CD4-positive, alpha-beta T cell treated with Interleukin-21 for 1 hour (primary cell): ENCODE measurements around the gene TFE3.

Source experiments
- DNase-seq: peaks from one replicate; pipeline ENCODE4 v3.0.0-alpha.2; 2020

The TFE3 gene

GRCh38 chrX:49060914-49061313 lies 17.8 kb upstream of the TFE3 start:
- no peak for DNase-seq

- DNase-seq = no peak
Observed at GRCh38 chrX:49059681-49060085, 16.5 kb upstream of the TFE3 start.

DNA sequence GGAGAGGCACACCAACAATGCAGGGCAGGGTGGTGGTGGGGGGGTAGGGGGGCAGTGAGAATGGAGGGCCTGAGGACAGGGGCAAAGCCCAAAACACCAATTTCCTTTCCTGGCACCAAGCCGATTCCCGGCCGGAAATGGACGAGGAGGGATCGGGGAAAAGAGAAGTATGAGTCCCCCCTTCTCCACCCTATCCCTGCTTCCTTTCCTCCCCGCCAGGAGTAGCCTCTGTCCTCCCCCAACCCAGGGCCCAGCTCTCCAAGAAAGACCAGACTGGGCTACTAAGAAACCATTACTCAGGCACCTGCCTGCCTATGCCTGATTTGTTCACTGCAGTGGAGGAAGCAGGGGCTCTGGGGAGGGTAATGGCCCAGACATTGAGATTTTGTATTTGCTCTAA lies 16.0 kb upstream of the TFE3 start:
- DNase-seq = no peak

DNA sequence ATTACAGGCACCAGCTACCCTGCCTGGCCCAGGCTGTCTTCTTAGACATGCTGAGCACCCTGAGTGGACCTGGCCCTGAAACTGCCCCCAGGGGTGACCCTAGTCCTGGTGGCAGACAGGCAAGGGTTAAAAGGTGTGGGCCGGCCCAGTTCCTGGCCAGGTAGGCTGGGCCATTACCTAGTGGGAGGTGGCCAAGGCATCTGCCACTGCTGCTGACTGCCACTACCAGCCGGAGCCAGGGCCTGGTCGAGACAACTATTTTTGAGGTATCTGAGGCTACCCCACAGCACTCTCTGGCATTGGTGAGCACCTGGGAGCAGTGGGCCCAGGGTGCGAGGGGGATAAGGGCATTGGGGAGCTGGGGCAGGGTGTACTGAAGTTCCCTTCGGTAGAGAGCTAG lies 15.6 kb upstream of the TFE3 start, which contains the start of gene CCDC120:
CCDC120 (plus strand) TSS at position 206 of the 400 bp plus-strand sequence. CDS start 3,043 bp downstream, outside the sequence.
- no peak for DNase-seq

GRCh38 chrX:49054073-49054762 lies 11.1 kb upstream of the TFE3 start:
- no peak for DNase-seq

GRCh38 chrX:49053223-49054072 lies 10.3 kb upstream of the TFE3 start:
- peak; percentile 74 for DNase-seq

- no peak for DNase-seq
Observed at GRCh38 chrX:49043987-49044281, 777 bp upstream of the TFE3 start.

DNA sequence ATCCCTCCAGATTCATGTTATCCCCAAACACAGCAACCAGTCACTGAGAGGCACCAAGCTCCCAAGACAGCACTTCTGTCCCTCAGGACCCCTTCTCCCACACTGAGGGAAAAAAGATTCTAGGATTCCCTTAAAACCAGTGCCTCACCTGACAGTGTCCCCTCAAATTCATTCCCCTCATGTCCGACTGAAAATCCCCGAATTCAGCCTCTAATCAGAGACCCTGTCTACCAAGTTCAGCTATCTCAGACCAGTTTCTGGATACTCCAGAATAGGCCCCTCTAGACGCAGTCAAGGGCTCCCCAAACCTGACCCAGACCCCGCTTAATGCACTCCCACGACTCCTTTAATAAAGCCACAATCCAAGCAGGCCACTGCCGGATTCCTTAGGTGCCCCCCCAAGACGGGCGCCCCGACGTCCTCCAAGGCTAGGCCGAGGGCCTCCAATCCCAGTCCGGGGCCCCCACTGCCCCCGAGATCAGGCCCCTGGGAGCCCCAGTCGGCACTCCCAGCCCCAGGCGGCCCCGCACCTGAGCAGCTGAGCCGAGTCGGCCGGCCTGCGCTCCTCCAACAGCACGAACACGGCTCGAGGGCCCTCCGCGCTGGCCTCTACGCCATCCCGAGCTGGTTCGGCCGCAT lies 457 bp downstream of the TFE3 start:
- DNase-seq = no peak

DNA sequence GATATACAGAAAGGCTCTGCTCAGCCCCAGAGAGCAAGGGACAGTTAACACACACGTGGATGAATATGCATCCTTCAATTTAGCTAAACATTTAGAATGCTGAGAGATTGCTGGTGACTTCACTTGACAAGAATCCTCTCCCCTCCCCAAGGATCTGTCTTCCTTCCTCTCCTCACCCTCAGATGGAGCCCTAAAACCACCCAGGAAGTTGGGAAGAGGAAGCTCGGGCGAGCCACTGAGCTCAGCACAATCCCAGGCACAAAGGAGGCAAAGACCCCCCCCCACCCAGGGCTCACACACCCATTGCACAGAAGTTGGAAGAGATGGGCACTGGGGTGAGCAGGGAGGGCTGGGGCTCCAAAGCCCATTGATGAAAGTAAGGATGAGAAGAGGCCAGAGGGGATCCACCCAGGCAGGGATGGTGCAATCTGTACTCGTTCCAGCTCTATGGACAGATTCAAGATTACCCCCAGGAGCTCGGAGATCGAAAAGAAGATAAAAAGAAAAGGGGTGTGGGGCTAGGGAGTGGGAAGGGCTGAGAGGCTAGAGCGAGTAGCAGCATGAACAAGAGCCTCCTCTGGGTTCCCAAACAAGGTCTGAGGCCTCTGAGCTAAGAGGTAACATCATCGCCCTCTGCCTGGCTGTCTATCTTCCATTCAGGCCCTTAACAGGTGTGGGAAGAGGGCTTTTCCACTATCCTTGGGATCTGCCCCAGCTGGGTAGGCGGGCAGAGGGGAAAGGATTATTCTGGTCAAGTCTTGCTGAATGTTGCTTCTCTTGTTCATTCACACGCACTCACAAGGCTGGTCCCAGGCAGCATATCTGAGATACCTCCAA lies 1.2 kb downstream of the TFE3 start:
- DNase-seq = peak; percentile 27

DNA sequence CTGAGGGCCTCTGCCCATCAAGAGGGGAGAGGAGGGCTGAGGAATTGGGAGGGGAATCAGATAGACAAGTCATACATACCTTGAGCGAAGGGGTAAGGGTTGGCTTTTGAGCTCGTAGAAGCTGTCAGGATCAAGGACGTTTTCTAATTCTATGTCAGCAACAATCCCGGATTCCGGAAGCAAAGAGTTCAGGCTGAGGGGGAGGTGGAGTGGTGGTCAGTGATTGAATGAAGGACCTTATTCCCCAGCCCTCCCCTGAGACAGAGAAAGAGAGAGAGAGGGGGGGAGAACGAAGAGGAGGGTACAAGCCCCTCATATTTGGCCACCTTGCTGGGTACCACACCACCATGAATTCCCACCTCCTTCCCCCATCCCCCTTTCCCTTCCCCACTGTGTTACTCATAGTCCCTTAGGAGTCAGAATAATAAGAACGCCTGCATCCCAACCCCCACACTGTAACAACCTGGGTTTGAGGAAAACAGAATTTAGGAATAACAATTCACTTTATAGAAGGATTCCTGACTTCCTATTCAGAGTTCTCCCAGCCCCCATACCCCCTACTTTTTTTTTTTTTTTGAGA lies 2.7 kb downstream of the TFE3 start:
- no peak for DNase-seq

GRCh38 chrX:49039598-49040375 lies 3.4 kb downstream of the TFE3 start:
- peak; percentile 61 for DNase-seq

- no peak for DNase-seq
Observed at GRCh38 chrX:49037883-49038475, 5.2 kb downstream of the TFE3 start.

DNA sequence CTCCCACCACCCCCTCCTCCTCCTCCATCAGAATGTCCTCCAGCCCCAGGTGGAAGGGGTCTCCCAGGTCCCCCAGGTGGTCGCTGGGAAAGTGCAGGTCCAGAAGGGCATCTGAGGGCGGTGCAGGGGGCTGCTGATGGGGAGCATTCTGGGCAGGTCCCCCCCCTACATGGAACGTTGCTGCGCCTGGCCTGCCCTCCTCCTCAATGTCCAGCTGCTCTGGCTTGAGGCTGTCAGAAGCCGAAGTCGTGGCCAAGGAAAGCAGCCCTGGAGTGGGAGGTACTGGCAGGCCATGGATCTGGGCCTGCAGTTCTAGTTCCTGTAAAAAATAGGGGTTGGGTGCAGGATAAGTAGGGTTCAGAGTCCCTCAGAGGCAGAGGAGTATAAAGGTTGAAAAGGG lies 12.9 kb downstream of the TFE3 start:
- no peak for DNase-seq

GRCh38 chrX:49029876-49030275 lies 13.3 kb downstream of the TFE3 start:
- DNase-seq = no peak

DNA sequence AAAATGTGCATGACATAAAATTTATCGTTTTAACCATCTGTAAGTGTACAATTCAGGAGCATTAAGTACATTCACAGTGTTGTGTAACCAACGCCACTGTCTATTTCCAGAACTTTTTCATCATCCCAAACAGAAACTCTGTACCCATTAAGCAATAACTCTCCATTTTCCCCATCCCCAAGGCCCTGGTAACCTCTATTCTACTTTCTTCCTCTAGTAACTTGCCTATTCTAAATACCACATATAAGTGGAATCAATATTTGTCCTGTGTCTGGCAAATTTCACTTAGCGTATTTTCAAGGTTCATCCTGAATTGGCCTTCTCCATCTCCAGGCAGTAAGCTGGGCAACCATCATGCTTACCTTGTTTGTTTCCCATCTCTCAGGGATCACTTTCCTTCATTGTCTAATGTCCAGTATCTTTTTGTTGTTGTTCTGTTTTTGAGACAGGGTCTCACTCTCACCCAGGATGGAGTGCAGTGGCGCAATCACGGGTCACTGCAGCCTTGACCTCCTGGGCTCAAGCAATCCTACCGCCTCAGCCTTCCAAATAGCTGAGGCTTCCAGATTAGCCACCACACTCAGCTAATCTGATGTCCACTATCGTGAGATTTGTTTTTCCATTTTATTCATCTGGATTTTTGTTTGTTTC lies 23.4 kb downstream of the TFE3 start:
- no peak for DNase-seq

DNA sequence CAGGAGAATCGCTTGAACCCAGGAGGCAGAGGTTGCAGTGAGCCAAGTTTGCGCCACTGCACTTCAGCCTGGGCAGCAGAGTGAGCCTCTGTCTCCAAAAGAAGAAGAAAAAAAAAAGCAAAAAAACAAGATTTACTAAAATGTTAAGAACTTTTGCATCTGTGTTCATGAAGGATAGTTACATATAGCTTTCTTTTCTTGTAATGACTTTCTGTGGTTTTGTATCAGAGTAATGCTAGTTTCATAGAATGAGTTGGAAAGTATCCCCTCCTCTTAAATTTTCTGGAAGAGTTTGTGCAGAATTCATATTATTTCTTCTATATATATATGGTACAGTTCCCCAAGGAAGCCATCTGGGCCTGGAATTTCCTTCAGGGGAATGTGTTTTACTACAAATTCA lies 24.1 kb downstream of the TFE3 start:
- no peak for DNase-seq

- no peak for DNase-seq
Observed at GRCh38 chrX:49003696-49004095, 39.5 kb downstream of the TFE3 start.

GRCh38 chrX:49002091-49002935 lies 40.8 kb downstream of the TFE3 start, which contains the start of gene GRIPAP1:
TSS of gene GRIPAP1 (minus strand) at chrX:49002264. CDS start at chrX:49002229, 35 bp downstream.
- DNase-seq = peak; percentile 92

GRCh38 chrX:49001521-49002090 lies 41.6 kb downstream of the TFE3 start:
- DNase-seq = peak; percentile 79
